GM12865 (cell line): ENCODE results near the gene TGM5.

Source experiments
- DNase-seq: peaks from one replicate; pipeline ENCODE4 v3.0.0; 2010; ENCODE audit warnings: low read depth
- H3K4me3 ChIP-seq: 2 replicates; pipeline ENCODE4 v1.5.1; 2011; ENCODE audit warnings: mild to moderate bottlenecking, low read depth, low read length, control low read depth
- TF ChIP-seq, protein P1 (sequence below): IDR thresholded peaks from 2 replicates; pipeline ENCODE4 v1.5.1; 2011; ENCODE audit warnings: low read length, control low read depth, low read depth, inconsistent platforms; ENCODE audit not compliant: insufficient read depth; ENCODE audit errors: missing control alignments

Gene TGM5

GRCh38 chr15:43281926-43282602, 15.3 kb upstream of the TGM5 start:
- no peak for DNase-seq
- no peak overlapping the region for H3K4me3 ChIP-seq
- TF ChIP-seq, protein P1, sequence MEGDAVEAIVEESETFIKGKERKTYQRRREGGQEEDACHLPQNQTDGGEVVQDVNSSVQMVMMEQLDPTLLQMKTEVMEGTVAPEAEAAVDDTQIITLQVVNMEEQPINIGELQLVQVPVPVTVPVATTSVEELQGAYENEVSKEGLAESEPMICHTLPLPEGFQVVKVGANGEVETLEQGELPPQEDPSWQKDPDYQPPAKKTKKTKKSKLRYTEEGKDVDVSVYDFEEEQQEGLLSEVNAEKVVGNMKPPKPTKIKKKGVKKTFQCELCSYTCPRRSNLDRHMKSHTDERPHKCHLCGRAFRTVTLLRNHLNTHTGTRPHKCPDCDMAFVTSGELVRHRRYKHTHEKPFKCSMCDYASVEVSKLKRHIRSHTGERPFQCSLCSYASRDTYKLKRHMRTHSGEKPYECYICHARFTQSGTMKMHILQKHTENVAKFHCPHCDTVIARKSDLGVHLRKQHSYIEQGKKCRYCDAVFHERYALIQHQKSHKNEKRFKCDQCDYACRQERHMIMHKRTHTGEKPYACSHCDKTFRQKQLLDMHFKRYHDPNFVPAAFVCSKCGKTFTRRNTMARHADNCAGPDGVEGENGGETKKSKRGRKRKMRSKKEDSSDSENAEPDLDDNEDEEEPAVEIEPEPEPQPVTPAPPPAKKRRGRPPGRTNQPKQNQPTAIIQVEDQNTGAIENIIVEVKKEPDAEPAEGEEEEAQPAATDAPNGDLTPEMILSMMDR: no peak

DNA sequence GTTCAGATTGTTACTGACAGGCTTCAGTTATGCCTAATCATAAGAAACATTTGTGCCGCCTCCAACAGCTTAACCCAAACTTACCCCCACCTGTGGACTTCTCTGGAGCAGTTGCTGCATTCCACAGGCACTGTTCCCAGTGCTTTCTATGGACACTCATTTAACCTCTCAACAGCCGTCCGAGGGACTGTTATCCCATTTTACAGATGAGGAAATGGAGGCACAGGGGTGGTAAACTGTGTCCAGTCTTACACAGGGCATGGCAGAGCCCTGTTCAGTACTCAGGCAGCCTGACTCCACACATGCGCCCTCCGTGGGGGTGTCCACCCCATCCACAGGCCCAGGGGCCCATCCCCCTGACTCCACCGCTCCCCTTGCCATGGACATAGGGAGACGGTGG, 14.3 kb upstream of the TGM5 start:
- TF ChIP-seq, protein P1: no peak
- no peak for DNase-seq
- no peak overlapping the region for H3K4me3 ChIP-seq

GRCh38 chr15:43279496-43279895, 12.8 kb upstream of the TGM5 start:
- TF ChIP-seq, protein P1: no peak
- no peak for DNase-seq
- H3K4me3 ChIP-seq: no peak overlapping the region

GRCh38 chr15:43278869-43279268, 12.1 kb upstream of the TGM5 start:
- no peak for DNase-seq
- TF ChIP-seq, protein P1: no peak
- H3K4me3 ChIP-seq: no peak overlapping the region

DNA sequence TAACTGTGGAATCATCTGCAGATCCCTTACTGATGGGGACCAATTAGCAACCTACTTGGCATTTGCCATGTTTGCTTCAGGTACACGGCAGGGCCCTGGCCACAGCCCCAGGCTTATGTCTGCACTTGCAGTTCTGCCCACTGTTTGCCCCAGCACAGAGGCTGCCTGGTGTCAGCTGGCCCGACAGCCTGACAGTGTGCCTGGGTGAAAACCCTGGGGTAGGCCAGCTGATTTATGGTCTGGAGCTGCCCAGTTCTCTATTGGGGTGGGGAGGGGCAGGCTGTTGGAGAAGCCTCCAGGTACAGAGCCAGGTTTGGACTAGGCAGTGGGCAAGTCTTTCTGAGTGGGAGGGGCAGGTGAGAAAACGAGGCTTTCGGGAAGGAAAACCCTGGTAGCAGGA, 11.2 kb upstream of the TGM5 start:
- TF ChIP-seq, protein P1: no peak

GRCh38 chr15:43277231-43277823, 10.6 kb upstream of the TGM5 start:
- DNase-seq: no peak
- H3K4me3 ChIP-seq: no peak overlapping the region
- TF ChIP-seq, protein P1: no peak

More for the DNA sequence above, 11.2 kb upstream of the TGM5 start:
- no peak overlapping the region for H3K4me3 ChIP-seq
- DNase-seq: no peak
